Astrocyte (in vitro differentiated cells and primary cell): ENCODE results near the gene RALGPS1.

ENCODE experiments used
- CTCF ChIP-seq: IDR thresholded peaks from 2 replicates; pipeline ENCODE4 v1.5.1; 2011; ENCODE audit warnings: low read depth, mild to moderate bottlenecking, inconsistent platforms, low read length, moderate library complexity; ENCODE audit not compliant: insufficient read depth
- EZH2 ChIP-seq: IDR thresholded peaks from 2 replicates; pipeline ENCODE4 v1.6.1; 2012; ENCODE audit warnings: mild to moderate bottlenecking, low read length, inconsistent platforms; ENCODE audit not compliant: insufficient read depth

- TF ChIP-seq CTCF (no peak), EZH2 (no peak)
Measured at GRCh38 chr9:127012250-127012649, 97.7 kb downstream of the RALGPS1 start.
